Mammary epithelial cell (primary cell): ENCODE results near the gene PCK2.

ENCODE experiments used
- CTCF ChIP-seq, 2 donors: IDR thresholded peaks in 1 of 2; conservative IDR thresholded peaks in 1 of 2; 2 replicates each; pipeline ENCODE4 v1.5.1; 2011 to 2012; ENCODE audit warnings: inconsistent platforms in 2 of 2, low read length in 2 of 2, mild to moderate bottlenecking in 2 of 2, control low read depth in 1 of 2, low read depth in 1 of 2; ENCODE audit not compliant: insufficient read depth in 1 of 2; ENCODE audit errors: extremely low read depth in 1 of 2
- EZH2 ChIP-seq: IDR thresholded peaks from 2 replicates; pipeline ENCODE4 v1.6.1; 2012; ENCODE audit warnings: low read length, inconsistent platforms, borderline replicate concordance

GRCh38 chr14:24110060-24110459 lies 15.9 kb downstream of the PCK2 start:
- TF ChIP-seq CTCF (conservative IDR thresholded peaks at IDR 0.05 in 1 of 2, IDR thresholded peaks at IDR 0.05 in 1 of 2; ENCODE audit: extremely low read depth in 1 of 2, insufficient read depth in 1 of 2, low read depth in 1 of 2, low read length in 2 of 2) = no peak
- TF ChIP-seq EZH2 = no peak
